Myocyte (in vitro differentiated cells): ENCODE data around the gene MAPRE2. TPM values are rescaled to one million over a fixed set of nuclear protein-coding genes. Genes with fewer than 3 reads are reported as not detected.

ENCODE experiments used
- DNase-seq: peaks from one replicate; pipeline ENCODE4 v3.0.0-alpha.2; 2012; ENCODE audit warnings: low read depth
- total RNA-seq: library from RNA; depleted of rRNA; stranded (reverse); fragments of >200 nt; gene quantifications from 2 replicates; pipeline ENCODE4 v1.2.3, GENCODE V29; 2014

MAPRE2 gene
- total RNA-seq, 1 donor from 2014 or later = 38.2 TPM

- DNase-seq = no peak
Observed at GRCh38 chr18:35061336-35061735, 20.1 kb downstream of the MAPRE2 start.

DNA sequence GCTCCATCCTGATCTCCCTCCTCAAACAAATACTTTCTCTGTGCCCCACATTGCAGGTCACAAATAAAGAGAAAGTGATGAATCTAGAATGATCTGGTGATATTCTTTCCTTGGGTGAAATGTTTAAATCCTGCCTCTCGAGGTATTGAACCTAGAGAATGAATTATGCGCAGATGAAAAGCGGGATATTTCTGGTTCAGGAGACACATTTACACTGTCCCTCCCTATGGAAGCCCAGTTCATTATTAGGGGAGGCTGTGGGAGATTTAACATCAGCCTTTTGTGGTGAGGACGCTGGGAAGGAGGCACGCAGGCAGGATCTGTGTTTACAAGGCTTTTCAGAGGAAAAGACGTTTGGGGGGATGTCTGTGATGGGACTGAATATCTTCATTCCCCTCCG is 20.6 kb downstream of the MAPRE2 start:
- no peak for DNase-seq

DNA sequence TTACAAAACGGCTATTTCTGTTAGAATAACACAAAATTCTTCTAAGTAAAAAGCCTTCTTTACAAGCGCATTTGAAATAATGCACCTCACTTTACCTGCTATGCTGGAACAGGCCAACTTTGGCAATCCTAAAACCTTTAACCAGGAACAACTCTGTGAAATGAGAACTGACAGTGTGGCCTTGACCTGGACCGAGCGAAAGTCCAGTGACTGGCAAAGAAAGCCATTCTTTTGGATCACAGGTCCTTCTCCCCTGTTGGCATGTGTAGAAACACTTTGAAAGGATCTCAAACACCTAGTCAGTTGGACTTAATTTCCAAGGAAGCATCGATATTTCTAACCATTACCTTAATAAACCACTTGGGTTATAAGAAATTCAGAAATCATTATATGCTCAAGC is 21.2 kb downstream of the MAPRE2 start:
- DNase-seq = no peak

DNA sequence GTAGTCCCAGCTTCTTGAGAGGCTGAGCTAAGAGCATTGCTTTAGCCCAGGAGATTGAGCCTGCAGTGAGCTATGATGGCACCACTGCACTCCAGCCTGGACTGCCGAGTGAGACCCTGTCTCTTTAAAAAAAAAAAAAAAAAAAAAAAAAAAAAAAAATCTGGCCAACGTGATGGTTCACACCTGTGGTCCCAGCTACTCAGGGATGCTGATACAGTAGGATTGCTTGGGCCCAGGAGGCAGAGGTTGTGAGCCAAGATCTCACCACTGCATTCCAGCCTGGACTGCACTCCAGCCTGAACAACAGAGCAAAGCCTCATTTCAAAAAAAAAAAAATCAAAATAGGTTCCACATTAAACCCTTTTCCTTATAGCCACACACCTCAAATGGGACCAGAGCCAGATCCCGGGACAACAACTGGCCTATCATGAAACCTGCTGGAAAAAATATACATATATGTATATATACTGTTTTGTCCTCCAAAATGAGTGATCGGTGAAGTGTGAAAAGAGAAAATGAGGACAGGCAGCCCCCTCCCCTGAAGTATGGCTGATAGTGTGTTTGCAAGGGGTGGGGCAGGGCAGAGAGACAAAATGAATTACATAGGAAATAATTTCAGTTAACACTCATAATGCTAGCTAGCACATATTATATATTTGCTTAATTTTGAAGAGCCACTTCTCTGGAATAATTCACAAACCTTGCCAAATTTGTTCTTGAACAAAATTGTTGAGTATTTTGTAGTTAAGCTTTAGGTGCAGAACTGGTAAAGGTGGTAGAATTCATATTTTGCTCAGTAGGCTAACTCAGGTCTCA is 22.9 kb downstream of the MAPRE2 start:
- no peak for DNase-seq

DNA sequence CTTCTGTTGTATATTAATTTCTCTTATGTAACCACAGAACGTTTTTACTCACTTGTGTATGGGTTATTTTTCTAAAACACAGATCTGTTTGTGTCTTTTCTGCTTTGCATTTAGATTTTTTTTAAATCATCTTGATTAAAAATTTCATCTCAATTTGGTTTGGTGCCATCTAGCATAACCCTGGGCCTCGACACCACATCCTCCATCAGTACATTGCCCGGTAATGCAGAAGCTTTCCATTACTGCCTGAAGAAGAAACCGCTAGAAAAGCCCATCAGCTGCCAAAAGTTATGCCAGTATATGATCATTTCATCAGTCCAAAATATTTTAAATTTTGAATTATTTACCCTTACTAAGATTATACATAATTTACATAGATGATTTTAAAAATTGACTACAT is 26.2 kb downstream of the MAPRE2 start:
- no peak for DNase-seq

DNA sequence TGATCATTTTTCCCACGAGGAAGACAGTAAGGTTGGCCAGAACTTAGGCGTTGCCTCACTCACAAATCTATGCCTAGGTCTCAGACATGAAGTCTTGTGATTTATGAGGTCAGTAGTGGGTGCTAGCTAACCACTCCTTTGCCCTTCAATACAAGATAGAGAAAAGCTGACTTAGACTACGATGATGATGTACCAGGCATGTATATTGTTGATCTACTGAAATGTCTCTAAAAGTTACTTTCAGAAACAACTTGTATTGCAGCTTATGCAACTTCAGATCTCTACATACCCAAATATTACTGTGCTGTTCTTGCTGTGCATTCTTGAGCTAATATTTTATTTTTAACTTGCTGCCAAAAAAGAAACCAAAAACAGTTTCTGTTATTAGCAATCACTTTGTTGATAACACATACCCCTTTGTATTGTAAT is 30.6 kb downstream of the MAPRE2 start:
- no peak for DNase-seq

GRCh38 chr18:35072616-35073015 is 31.4 kb downstream of the MAPRE2 start:
- DNase-seq = no peak

- DNase-seq = no peak
Observed at GRCh38 chr18:35073186-35074105, 32.2 kb downstream of the MAPRE2 start.

- no peak for DNase-seq
Observed at GRCh38 chr18:35074581-35074980, 33.4 kb downstream of the MAPRE2 start.

DNA sequence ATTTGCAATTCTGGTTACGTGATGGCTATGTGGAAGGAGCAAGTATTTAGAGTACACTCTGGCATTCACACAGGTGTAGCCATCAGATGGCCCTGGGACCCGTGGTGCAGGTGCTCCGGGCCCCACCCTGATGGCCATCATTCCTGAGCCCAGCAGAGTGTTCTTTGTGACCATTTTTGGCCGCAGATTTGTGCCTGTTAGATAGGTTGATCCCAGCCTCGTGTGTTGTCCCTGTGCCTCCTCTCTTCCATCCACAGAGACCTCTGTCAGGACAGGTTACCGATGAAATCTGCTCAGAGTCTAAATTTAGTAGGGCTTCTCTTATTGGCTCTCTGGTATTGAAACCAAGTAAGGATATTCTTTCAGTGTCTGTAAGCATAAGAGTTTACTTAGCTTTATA is 33.9 kb downstream of the MAPRE2 start:
- DNase-seq = no peak

- peak; percentile 44 for DNase-seq
Observed at GRCh38 chr18:35076135-35076924, 35.1 kb downstream of the MAPRE2 start.

- DNase-seq = no peak
Observed at GRCh38 chr18:35077937-35078336, 36.7 kb downstream of the MAPRE2 start.

DNA sequence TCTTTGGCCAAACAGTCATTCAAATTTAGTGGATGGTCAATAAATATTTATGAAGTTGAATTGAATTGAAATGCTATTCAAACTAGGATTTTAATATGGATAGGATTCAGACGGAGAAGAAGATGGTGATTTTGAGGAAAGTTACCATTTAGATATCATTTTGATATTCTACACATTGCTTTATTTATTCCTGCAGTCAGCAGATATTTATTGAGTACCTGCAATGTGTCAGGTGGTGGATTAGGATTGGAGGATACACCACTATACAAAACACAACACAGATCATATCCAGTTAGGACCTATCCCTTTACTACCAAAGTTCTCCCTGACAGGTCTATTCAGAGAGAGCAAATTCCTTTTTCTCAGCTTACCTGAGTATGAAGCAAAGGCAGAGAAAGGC is 38.8 kb downstream of the MAPRE2 start:
- DNase-seq = no peak

DNA sequence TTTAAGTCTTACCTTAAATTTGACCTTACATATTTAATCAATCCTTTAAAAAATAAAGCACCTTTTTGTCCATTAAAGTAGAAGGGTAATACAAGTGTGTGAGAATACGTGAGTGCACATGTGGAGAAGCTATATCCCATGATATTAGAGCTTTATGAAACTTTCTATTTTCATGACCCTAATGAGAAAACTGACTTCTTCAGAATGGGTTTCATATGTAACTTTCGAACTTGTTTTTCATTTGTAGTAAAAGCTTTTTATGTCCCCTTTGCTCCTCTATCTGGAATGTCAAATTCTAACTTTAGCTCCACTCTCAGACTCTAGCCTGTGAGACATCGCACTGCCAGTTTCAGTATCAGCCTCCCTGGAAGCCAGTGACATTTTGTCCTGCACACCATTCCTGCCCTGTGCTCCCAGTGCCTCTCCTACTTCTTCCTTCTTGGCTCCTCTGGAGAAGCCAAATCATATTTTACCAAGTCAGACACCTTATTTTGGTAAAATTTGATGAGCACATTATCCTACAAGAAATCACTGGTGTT is 42.0 kb downstream of the MAPRE2 start:
- peak; percentile 45 for DNase-seq

- DNase-seq = no peak
Observed at GRCh38 chr18:35084494-35085449, 43.6 kb downstream of the MAPRE2 start.

DNA sequence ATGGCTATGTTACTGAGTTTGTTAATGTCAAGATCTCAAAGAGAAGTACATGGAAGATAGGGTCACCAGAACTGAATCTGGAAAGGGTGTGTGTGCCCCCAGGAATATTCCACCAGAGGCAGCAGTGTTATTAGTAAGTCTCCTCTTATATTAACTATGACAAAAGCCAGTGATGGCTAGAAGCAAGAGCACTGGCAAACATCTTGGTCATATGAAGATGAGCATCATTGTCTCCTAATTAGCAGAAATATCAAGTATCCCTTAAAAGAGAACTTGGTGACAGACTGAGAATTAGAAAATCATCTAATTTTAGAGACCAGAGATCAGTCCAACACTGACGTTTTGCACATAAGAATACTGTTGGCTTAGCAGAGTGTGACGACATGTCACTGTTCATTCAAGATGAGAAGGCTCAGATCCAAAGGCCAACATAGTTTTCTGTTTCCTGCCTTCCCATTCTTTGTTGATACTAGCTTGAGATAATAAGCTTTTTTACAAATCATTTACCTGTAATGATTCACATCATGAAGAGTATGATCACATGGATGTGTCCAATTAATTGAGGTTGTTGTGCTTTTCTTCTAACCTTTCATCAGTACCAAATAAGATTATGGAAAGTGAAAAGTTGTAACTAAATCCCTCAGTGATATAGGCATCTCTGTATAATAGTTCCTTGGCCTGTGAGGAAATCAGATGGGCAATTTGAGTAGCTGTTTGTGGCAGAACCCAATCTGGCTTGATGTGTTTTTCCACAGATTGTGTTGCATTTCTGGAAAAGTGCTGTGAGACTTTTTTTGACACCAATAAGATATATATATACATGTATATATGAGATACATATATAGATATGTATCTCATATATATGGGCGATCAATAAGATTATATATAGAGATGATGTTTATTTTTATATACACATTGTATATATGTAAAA is 44.5 kb downstream of the MAPRE2 start:
- DNase-seq = no peak

- DNase-seq = no peak
Observed at GRCh38 chr18:35086704-35087103, 45.5 kb downstream of the MAPRE2 start.

- DNase-seq = no peak
Observed at GRCh38 chr18:35087726-35088125, 46.5 kb downstream of the MAPRE2 start.

- DNase-seq = no peak
Observed at GRCh38 chr18:35088921-35089320, 47.7 kb downstream of the MAPRE2 start.
